Naive thymus-derived CD4-positive, alpha-beta T cell (primary cell): ENCODE measurements around the gene APH1B. TPM values are rescaled to one million over a fixed set of nuclear protein-coding genes. Genes with fewer than 3 reads are reported as not detected.

Experiments
- ATAC-seq: fragments of 150-1000 bp; cut with Tn5 transposase; 2 replicates; pipeline ENCODE4 v1.10.0; 2021; ENCODE audit warnings: mild to moderate bottlenecking, moderate library complexity
- CTCF ChIA-PET: fragments of 350-600 bp; sonication (Branson Sonifier 250); formaldehyde crosslinking; loops from one replicate; lab custom pipeline; 2021; ENCODE audit warnings: antibody characterized with exemption; lab: Charles Lee
- POLR2A ChIA-PET: fragments of 350-600 bp; sonication (Branson Sonifier 250); formaldehyde crosslinking; loops from one replicate; lab custom pipeline; 2021; ENCODE audit warnings: antibody characterized with exemption, inconsistent platforms; lab: Charles Lee
- DNase-seq, 9 donors: peaks; one replicate each; pipeline versions ENCODE4 v3.0.0 to v3.0.0-alpha.2; 2020 to 2022; ENCODE audit warnings: mixed read lengths in 1 of 9
- H3K27ac ChIP-seq: one replicate; pipeline ENCODE4 v1.7.0; 2013; ENCODE audit warnings: mild to moderate bottlenecking, low read depth, low read length, moderate library complexity
- H3K27me3 ChIP-seq, 2 donors: one replicate each; pipeline ENCODE4 v1.7.0; 2013; ENCODE audit warnings: low read length in 2 of 2, mild to moderate bottlenecking in 2 of 2, moderate library complexity in 2 of 2; ENCODE audit not compliant: control insufficient read depth in 2 of 2, insufficient read depth in 2 of 2
- H3K36me3 ChIP-seq, 3 experiments: 1 replicate in 2 of 3; 2 replicates in 1 of 3; pipeline ENCODE4 v1.7.0; 2013; ENCODE audit warnings: low read length in 3 of 3, mild to moderate bottlenecking in 3 of 3, moderate library complexity in 1 of 3; ENCODE audit not compliant: insufficient read depth in 3 of 3, control insufficient read depth in 2 of 3
- H3K4me1 ChIP-seq, 2 donors: one replicate each; pipeline ENCODE4 v1.7.0; 2013; ENCODE audit warnings: low read length in 2 of 2, mild to moderate bottlenecking in 2 of 2, moderate library complexity in 1 of 2; ENCODE audit not compliant: control insufficient read depth in 2 of 2, insufficient read depth in 2 of 2
- H3K4me3 ChIP-seq: 2 replicates; pipeline ENCODE4 v1.7.0; 2013; ENCODE audit warnings: mild to moderate bottlenecking, low read length
- H3K9me3 ChIP-seq, 3 experiments: 1 replicate in 2 of 3; 2 replicates in 1 of 3; pipeline ENCODE4 v1.7.0; 2013; ENCODE audit warnings: low read length in 3 of 3; ENCODE audit not compliant: control insufficient read depth in 2 of 3
- H3K27ac Mint-ChIP-seq, 9 donors: one replicate each; pipeline ENCODE4 v1.8.0; 2020 to 2022; ENCODE audit warnings: mixed read lengths in 9 of 9, mild to moderate bottlenecking in 8 of 9, moderate library complexity in 5 of 9, inconsistent platforms in 2 of 9
- H3K27me3 Mint-ChIP-seq, 5 donors: one replicate each; pipeline ENCODE4 v1.8.0; 2021 to 2022; ENCODE audit warnings: mixed read lengths in 5 of 5, mild to moderate bottlenecking in 1 of 5
- H3K36me3 Mint-ChIP-seq, 5 donors: one replicate each; pipeline ENCODE4 v1.8.0; 2020 to 2022; ENCODE audit warnings: mixed read lengths in 5 of 5, mild to moderate bottlenecking in 3 of 5, inconsistent platforms in 1 of 5
- H3K4me1 Mint-ChIP-seq, 7 donors: one replicate each; pipeline ENCODE4 v1.8.0; 2020 to 2022; ENCODE audit warnings: mixed read lengths in 7 of 7, mild to moderate bottlenecking in 3 of 7, inconsistent platforms in 1 of 7
- H3K4me3 Mint-ChIP-seq, 10 donors: one replicate each; pipeline ENCODE4 v1.8.0; 2020 to 2022; ENCODE audit warnings: mild to moderate bottlenecking in 10 of 10, mixed read lengths in 10 of 10, moderate library complexity in 6 of 10, inconsistent platforms in 2 of 10
- H3K9me3 Mint-ChIP-seq, 11 donors: one replicate each; pipeline ENCODE4 v1.8.0; 2020 to 2022; ENCODE audit warnings: mixed read lengths in 11 of 11, mild to moderate bottlenecking in 4 of 11, inconsistent platforms in 1 of 11, moderate library complexity in 1 of 11
- intact Hi-C, 2 donors: fragments of 100-400 bp; cut with micrococcal nuclease; formaldehyde crosslinking; loops; one replicate each; pipeline ENCODE4 v1.15.1; 2023
- polyA plus RNA-seq, 2 donors: library from polyadenylated mRNA; unstranded; fragments of 300-500 nt; fragmentation: Illumina TruSeq; gene quantifications; one replicate each; pipeline ENCODE4 v1.2.3, GENCODE V29; 2021
- total RNA-seq, 6 experiments: library from RNA in 5 of 6; stranded (reverse) in 5 of 6; gene quantifications; 1 replicate in 5 of 6; 2 replicates in 1 of 6; pipeline ENCODE4 v1.2.3 and lab custom pipeline; 2021 to 2026

The APH1B gene
- total and polyA plus RNA-seq, 7 experiments from 2014 or later: 9.9 to 29.9 (median 17.3) TPM

DNA sequence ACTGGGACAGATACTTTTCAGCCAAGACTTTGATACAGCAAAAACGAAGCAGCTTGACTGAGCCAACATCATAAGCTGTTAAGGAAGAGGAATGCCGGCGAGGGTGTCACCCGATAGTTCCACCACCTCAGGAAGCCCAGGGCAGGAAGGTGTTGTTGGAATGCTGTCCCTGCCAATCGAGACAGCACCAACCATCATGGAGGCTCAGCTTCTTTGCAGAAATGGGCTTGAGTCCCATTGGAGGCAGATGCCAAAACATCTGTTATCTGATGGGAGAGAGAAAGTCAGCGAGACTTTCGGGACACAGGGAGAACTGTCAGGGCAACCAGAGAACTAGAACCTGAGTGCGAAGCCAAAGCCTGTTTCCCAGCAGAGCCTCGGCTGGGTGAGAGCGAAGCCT, 53.5 kb downstream of the APH1B start:
- Histone ChIP-seq H3K9me3 (no peaks in the 10 kb centered on the region), H3K27ac (no peak overlapping the region), H3K4me3 (no peak overlapping the region), H3K4me1 (no peaks in the 10 kb centered on the region), H3K36me3 (no peaks in the 10 kb centered on the region), H3K27me3 (no peaks in the 10 kb centered on the region)
- H3K36me3 Mint-ChIP-seq: no peaks in the 10 kb centered on the region
- H3K4me1 Mint-ChIP-seq: no peaks in the 10 kb centered on the region
- ChIA-PET CTCF (no interaction called here), POLR2A (no interaction called here)
- no peaks in the 10 kb centered on the region for H3K27me3 Mint-ChIP-seq
- no peak overlapping the region for H3K27ac Mint-ChIP-seq
- ATAC-seq (no peak), DNase-seq (no peak)
- no peaks in the 10 kb centered on the region for H3K9me3 Mint-ChIP-seq
- no peak overlapping the region for H3K4me3 Mint-ChIP-seq
- intact Hi-C loops: no loop called here

DNA sequence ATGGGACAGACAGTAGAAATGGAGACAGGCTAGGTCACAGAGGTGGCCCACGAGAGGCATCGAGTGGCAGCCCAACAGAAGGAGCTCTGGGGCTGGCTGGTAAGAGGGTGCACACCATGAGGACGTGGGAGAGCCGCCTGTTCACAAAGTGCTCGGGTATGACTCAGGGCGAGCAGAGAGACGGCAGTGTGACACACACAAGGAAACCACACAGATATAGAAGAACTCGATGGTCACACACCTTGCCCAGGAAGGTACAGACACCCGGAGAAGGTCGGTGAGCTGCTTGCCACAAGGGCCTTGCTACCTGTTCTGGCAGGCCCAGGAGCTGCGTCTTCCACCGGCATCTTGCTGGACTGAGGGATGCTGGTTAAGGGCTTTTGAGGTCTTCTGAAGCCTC, 54.1 kb downstream of the APH1B start:
- H3K27me3 Mint-ChIP-seq: no peaks in the 10 kb centered on the region
- H3K9me3 Mint-ChIP-seq: no peaks in the 10 kb centered on the region
- no peaks in the 10 kb centered on the region for H3K36me3 Mint-ChIP-seq
- Histone ChIP-seq H3K4me3 (no peak overlapping the region), H3K9me3 (no peaks in the 10 kb centered on the region), H3K27me3 (no peaks in the 10 kb centered on the region), H3K4me1 (no peaks in the 10 kb centered on the region), H3K27ac (no peak overlapping the region), H3K36me3 (no peaks in the 10 kb centered on the region)
- no peak overlapping the region for H3K27ac Mint-ChIP-seq
- ChIA-PET CTCF (no interaction called here), POLR2A (no interaction called here)
- ATAC-seq: no peak
- intact Hi-C loops: no loop called here
- no peak for DNase-seq
- H3K4me1 Mint-ChIP-seq: no peaks in the 10 kb centered on the region
- H3K4me3 Mint-ChIP-seq: no peak overlapping the region

DNA sequence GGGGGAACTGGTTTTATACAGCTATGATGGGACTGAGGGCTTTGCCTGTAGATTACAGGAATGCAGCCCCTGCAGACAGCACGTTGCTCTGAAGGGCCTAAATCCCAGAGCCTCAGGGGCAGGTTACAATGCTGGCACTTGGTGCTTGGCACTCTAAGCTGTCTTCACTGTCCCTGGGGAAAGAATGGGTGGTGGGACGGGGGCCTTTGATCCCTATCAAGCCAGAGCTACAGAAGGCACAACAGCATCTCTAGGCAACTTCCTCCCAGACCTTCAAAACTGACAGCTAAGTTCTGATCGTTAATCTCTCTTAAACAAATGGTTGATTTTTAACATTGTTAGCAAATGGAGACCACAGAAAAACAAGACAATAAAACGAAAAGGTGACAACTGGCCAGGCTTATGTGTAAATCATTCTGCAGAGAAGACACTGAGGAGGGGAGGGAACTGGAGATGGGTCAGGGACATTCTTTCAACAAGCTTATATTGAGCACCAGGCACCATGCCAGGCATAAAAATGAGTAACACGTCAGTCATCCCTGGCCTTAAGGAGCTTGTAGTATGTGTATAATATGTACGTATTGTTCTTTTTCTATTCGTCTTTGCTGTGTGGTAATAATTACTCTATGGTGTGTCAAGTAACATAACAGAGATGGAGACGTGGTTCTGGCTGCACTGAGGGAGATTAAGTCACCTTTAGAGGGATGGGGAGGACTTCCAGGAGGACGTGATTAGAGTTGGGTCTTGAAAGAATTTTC, 55.1 kb downstream of the APH1B start:
- H3K27ac ChIP-seq: no peak overlapping the region
- Mint-ChIP-seq H3K9me3 (no peaks in the 10 kb centered on the region), H3K27ac (no peak overlapping the region), H3K27me3 (no peaks in the 10 kb centered on the region), H3K4me1 (no peaks in the 10 kb centered on the region), H3K4me3 (no peak overlapping the region), H3K36me3 (no peaks in the 10 kb centered on the region)
- CTCF ChIA-PET: no interaction called here
- DNase-seq (no peak), ATAC-seq (no peak)
- H3K9me3 ChIP-seq: no peaks in the 10 kb centered on the region
- no peaks in the 10 kb centered on the region for H3K36me3 ChIP-seq
- no peaks in the 10 kb centered on the region for H3K4me1 ChIP-seq
- H3K4me3 ChIP-seq: no peak overlapping the region
- POLR2A ChIA-PET: no interaction called here
- intact Hi-C loops: no loop called here
- H3K27me3 ChIP-seq: no peaks in the 10 kb centered on the region

DNA sequence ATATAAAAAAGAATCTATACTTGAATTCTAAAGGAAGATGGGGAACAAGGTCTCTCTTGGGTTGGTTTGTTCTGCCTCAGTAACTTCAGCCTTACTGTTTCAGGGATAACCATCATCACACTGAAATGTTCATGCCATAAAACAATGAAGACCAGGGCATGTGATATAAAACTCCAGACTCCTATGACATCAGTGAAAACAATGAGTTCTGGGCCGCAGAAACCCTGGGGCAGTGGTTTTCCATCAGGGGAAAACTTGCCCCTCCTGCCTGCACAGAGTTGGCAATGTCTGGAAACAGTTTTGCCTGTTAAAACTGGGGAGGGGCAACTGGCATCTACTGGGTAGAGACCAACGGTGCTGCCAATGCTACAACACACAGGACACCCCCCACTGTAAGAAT, 57.4 kb downstream of the APH1B start:
- H3K4me1 Mint-ChIP-seq: no peaks in the 10 kb centered on the region
- no peak overlapping the region for H3K4me3 Mint-ChIP-seq
- H3K9me3 Mint-ChIP-seq: no peaks in the 10 kb centered on the region
- DNase-seq (no peak), ATAC-seq (no peak)
- intact Hi-C loops: no loop called here
- no peak overlapping the region for H3K27ac Mint-ChIP-seq
- CTCF ChIA-PET: no interaction called here
- Histone ChIP-seq H3K36me3 (no peaks in the 10 kb centered on the region), H3K27ac (no peak overlapping the region), H3K9me3 (no peaks in the 10 kb centered on the region), H3K4me3 (no peak overlapping the region), H3K27me3 (no peaks in the 10 kb centered on the region), H3K4me1 (no peaks in the 10 kb centered on the region)
- H3K36me3 Mint-ChIP-seq: no peaks in the 10 kb centered on the region
- POLR2A ChIA-PET: no interaction called here
- H3K27me3 Mint-ChIP-seq: no peaks in the 10 kb centered on the region

DNA sequence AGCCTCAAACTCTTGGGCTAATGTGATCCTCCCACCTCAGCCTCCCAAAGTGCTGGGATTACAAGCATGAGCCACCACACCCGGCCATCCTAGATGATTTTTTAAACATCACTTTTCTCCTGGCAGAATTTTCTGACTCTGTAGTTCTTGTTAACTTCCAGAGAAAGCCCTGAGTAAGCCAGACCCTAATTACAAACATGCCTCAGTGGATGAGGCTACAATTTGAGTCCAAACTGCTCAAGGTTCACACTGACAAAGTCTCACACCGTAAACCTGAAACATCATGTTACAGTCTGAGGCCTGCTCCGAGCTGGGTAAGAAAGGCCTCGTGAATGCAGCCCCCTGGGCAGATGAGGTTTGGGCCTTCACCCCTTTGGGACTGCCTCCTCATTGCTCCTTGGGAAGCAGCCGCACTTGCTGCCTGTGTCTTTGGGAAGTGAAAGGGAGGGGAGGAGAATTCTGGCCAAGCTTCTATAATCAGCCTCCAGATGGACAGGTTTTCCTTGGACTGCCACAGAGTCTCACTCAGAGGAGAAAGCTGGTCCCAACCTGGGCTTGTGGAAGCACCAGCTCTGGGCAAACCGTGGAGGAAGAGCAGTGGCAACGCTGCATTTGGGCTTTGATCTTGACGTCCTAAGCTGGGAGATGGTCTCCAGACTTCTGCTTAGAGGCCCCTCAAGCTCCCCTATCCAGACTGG, 58.3 kb downstream of the APH1B start:
- POLR2A ChIA-PET: no interaction called here
- CTCF ChIA-PET: no interaction called here
- no peak overlapping the region for H3K27ac ChIP-seq
- no peaks in the 10 kb centered on the region for H3K27me3 Mint-ChIP-seq
- H3K4me3 ChIP-seq: no peak overlapping the region
- ATAC-seq (no peak), DNase-seq (no peak)
- no peaks in the 10 kb centered on the region for H3K36me3 ChIP-seq
- no peak overlapping the region for H3K4me3 Mint-ChIP-seq
- intact Hi-C loops: no loop called here
- no peaks in the 10 kb centered on the region for H3K9me3 Mint-ChIP-seq
- H3K27me3 ChIP-seq: no peaks in the 10 kb centered on the region
- no peaks in the 10 kb centered on the region for H3K36me3 Mint-ChIP-seq
- no peaks in the 10 kb centered on the region for H3K4me1 ChIP-seq
- H3K9me3 ChIP-seq: no peaks in the 10 kb centered on the region
- no peak overlapping the region for H3K27ac Mint-ChIP-seq
- H3K4me1 Mint-ChIP-seq: no peaks in the 10 kb centered on the region

DNA sequence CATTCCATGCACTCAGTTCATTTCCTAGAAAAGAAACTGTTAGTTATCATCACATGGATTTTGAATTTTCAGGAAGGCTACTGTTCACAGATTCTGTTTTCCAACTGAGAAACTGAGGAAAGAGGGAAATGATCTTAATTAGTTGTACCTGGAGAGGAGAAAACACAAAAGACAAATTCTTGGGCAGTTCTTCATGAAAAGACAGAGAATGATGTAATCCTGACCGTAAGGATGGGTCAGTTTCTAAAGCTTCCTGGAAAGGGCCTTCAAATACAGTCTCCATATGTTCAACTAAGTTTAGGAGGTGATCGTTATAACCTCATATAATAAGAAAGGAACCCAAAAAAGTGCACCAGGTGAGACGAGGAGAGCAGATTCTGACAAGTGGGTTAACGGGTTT, 59.6 kb downstream of the APH1B start:
- Mint-ChIP-seq H3K36me3 (no peaks in the 10 kb centered on the region), H3K9me3 (no peaks in the 10 kb centered on the region), H3K4me3 (no peak overlapping the region), H3K4me1 (no peaks in the 10 kb centered on the region), H3K27ac (no peak overlapping the region), H3K27me3 (peaks cover 0 to 2% (median 0%) of the 10 kb centered on the region in 5 donors)
- no peaks in the 10 kb centered on the region for H3K9me3 ChIP-seq
- no peak for DNase-seq
- POLR2A ChIA-PET: no interaction called here
- CTCF ChIA-PET: no interaction called here
- H3K36me3 ChIP-seq: no peaks in the 10 kb centered on the region
- H3K27me3 ChIP-seq: no peaks in the 10 kb centered on the region
- intact Hi-C loops: no loop called here
- no peak overlapping the region for H3K27ac ChIP-seq
- no peak overlapping the region for H3K4me3 ChIP-seq
- H3K4me1 ChIP-seq: no peaks in the 10 kb centered on the region
- no peak for ATAC-seq

DNA sequence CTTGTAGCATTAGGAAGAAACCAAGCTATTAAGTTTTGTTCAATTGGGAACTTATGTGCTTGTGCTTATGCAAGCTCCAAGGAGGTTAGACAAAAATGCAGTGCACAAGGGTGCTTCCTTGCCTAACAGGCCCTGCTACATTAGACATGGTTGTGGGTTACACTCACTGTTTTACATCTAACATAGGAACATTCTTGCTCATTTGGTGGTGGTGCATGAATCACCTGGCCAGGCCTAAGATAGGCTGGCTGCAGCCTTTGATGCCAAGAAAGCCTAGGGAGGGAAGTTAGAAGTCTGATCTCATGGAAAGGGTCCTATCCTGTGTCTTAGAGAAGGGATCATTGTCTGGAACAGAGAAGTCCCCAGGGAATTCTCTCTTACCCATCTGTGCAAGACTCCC, 60.8 kb downstream of the APH1B start:
- ChIA-PET POLR2A (no interaction called here), CTCF (no interaction called here)
- H3K4me1 Mint-ChIP-seq: no peaks in the 10 kb centered on the region
- no peaks in the 10 kb centered on the region for H3K9me3 Mint-ChIP-seq
- ATAC-seq (no peak), DNase-seq (no peak)
- H3K4me3 Mint-ChIP-seq: no peak overlapping the region
- no peak overlapping the region for H3K4me3 ChIP-seq
- no peaks in the 10 kb centered on the region for H3K4me1 ChIP-seq
- no peaks in the 10 kb centered on the region for H3K9me3 ChIP-seq
- peaks cover 0 to 2% (median 0%) of the 10 kb centered on the region in 5 donors for H3K27me3 Mint-ChIP-seq
- no peaks in the 10 kb centered on the region for H3K36me3 Mint-ChIP-seq
- H3K27ac Mint-ChIP-seq: no peak overlapping the region
- no peak overlapping the region for H3K27ac ChIP-seq
- no peaks in the 10 kb centered on the region for H3K36me3 ChIP-seq
- H3K27me3 ChIP-seq: no peaks in the 10 kb centered on the region
- intact Hi-C loops: no loop called here
